SJCRH30 (cell line): ENCODE data around the gene NHLRC4. TPM values are rescaled to one million over a fixed set of nuclear protein-coding genes. Genes with fewer than 3 reads are reported as not detected.
A peak's percentile ranks its signal among the peaks of the same experiment; 100 is the strongest.

Experiments used
- DNase-seq, 2 experiments: peaks; one replicate each; pipeline ENCODE4 v3.0.0-alpha.2; 2015 to 2020
- H3K27ac ChIP-seq: fragments of 250-450 bp; sonication (Bioruptor Pico); 2 replicates; pipeline ENCODE4 v1.5.1; 2020; ENCODE audit warnings: mild to moderate bottlenecking, moderate library complexity
- H3K27me3 ChIP-seq: fragments of 250-450 bp; sonication (Bioruptor Pico); 2 replicates; pipeline ENCODE4 v1.5.1; 2020; ENCODE audit warnings: mild to moderate bottlenecking, moderate library complexity
- H3K36me3 ChIP-seq: fragments of 250-450 bp; sonication (Bioruptor Pico); 2 replicates; pipeline ENCODE4 v1.5.1; 2020; ENCODE audit warnings: mild to moderate bottlenecking, moderate library complexity
- H3K4me1 ChIP-seq: fragments of 250-450 bp; sonication (Bioruptor Pico); 2 replicates; pipeline ENCODE4 v1.5.1; 2020; ENCODE audit warnings: mild to moderate bottlenecking, moderate library complexity
- H3K4me3 ChIP-seq: fragments of 250-450 bp; sonication (Bioruptor Pico); 2 replicates; pipeline ENCODE4 v1.5.1; 2020; ENCODE audit warnings: mild to moderate bottlenecking, moderate library complexity
- H3K9me3 ChIP-seq: fragments of 250-450 bp; sonication (Bioruptor Pico); replicated peaks from 2 replicates; pipeline ENCODE4 v1.5.1; 2020; ENCODE audit warnings: mild to moderate bottlenecking, moderate library complexity
- total RNA-seq: library from RNA; depleted of rRNA; stranded (reverse); fragments of >200 nt; shearing (Covaris generic); gene quantifications from 2 replicates; pipeline ENCODE4 v1.2.3, GENCODE V29; 2014

The NHLRC4 gene
- total RNA-seq, 1 experiment from 2014 or later = 0.08 TPM

DNA sequence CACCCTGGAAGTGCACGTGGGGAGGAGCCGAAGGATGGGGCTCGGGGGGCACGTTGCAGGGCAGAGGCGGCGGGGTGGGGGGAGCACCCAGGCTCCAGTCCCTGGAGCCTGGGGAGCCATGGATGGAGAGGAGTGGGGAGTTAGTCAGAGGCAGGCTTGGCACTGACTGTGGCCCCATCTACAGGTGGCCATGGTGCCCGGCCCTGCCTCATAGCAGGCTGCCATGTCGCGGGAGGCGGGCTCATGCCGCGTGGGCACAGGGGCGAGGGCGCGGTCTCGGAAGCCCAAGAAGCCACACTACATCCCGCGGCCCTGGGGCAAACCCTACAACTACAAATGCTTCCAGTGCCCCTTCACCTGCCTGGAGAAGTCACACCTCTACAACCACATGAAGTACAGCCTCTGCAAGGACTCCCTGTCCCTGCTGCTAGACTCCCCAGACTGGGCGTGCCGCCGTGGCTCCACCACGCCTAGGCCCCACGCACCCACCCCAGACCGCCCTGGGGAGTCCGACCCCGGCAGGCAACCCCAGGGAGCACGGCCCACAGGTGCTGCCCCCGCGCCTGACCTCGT lies 3.6 kb upstream of the NHLRC4 start:
- Histone ChIP-seq H3K27ac (no peak overlapping the region), H3K27me3 (peaks cover 58% of the 10 kb centered on the region), H3K36me3 (no peaks in the 10 kb centered on the region), H3K4me3 (no peak overlapping the region), H3K9me3 (no peaks in the 10 kb centered on the region), H3K4me1 (peaks cover 29% of the 10 kb centered on the region)
- DNase-seq = no peak

- Histone ChIP-seq H3K27ac (no peak overlapping the region), H3K9me3 (no peaks in the 10 kb centered on the region), H3K4me3 (peak overlapping the region; percentile 9; the same call in 1 of the 2 replicates), H3K27me3 (peaks cover 43% of the 10 kb centered on the region), H3K4me1 (peaks cover 34% of the 10 kb centered on the region), H3K36me3 (no peaks in the 10 kb centered on the region)
- DNase-seq = peak in 1 of 2 experiments; percentile 40
Observed at GRCh38 chr16:564690-565418, 2.0 kb upstream of the NHLRC4 start.

DNA sequence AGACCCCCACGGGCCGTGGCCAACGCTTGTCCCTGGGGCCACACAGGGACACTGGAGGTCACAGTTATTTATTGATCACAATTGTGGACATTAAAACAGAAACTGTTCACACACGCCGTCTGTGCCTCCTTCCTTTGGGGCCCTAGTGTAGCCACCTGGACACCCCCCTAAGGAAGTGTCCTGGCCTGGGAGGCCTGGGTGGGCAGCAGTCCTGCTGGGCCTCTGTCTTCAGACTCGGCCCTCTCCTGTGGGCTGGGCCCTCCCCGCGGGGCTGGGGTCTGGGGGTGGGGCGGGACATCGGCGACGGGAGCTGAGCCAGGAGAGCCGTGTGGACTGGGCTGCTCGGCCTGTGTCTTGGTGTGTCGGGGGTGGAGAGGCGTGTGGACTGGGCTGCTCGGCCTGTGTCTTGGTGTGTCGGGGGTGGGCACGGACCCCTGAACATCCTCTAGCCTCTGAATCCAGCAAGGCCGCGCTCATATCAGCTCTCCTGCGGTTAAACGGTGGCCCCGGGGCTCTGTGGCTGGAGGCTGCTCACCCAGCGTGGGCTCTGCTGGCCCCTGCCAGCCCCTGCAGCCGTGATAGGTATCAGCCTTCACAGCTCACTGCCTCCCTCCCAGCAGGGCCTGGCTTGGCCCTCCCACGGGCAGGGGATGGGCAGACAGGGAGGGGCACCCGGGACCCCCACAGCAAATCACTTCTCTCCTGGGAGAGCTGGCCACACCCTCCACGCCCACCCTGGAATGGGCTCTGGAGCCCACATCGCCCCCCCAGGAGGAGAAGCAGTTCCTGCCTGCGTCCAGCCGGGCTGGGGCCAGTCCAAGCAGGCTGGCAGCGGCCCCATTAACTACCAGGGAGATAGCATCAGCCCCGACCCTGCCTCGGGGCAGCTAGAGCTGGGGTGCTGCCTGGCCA lies 1.1 kb upstream of the NHLRC4 start:
- peaks cover 34% of the 10 kb centered on the region for H3K4me1 ChIP-seq
- peak overlapping the region; percentile 9; the same call in 1 of the 2 replicates for H3K4me3 ChIP-seq
- no peak overlapping the region for H3K27ac ChIP-seq
- peak in 1 of 2 experiments; percentile 43 for DNase-seq
- peaks cover 43% of the 10 kb centered on the region for H3K27me3 ChIP-seq
- H3K9me3 ChIP-seq = no peaks in the 10 kb centered on the region
- H3K36me3 ChIP-seq = no peaks in the 10 kb centered on the region

GRCh38 chr16:567373-568256 lies 810 bp downstream of the NHLRC4 start:
- DNase-seq = no peak
- H3K4me3 ChIP-seq = no peak overlapping the region
- peaks cover 38% of the 10 kb centered on the region for H3K4me1 ChIP-seq
- no peaks in the 10 kb centered on the region for H3K36me3 ChIP-seq
- H3K27me3 ChIP-seq = peaks cover 27% of the 10 kb centered on the region
- H3K27ac ChIP-seq = no peak overlapping the region
- no peaks in the 10 kb centered on the region for H3K9me3 ChIP-seq

DNA sequence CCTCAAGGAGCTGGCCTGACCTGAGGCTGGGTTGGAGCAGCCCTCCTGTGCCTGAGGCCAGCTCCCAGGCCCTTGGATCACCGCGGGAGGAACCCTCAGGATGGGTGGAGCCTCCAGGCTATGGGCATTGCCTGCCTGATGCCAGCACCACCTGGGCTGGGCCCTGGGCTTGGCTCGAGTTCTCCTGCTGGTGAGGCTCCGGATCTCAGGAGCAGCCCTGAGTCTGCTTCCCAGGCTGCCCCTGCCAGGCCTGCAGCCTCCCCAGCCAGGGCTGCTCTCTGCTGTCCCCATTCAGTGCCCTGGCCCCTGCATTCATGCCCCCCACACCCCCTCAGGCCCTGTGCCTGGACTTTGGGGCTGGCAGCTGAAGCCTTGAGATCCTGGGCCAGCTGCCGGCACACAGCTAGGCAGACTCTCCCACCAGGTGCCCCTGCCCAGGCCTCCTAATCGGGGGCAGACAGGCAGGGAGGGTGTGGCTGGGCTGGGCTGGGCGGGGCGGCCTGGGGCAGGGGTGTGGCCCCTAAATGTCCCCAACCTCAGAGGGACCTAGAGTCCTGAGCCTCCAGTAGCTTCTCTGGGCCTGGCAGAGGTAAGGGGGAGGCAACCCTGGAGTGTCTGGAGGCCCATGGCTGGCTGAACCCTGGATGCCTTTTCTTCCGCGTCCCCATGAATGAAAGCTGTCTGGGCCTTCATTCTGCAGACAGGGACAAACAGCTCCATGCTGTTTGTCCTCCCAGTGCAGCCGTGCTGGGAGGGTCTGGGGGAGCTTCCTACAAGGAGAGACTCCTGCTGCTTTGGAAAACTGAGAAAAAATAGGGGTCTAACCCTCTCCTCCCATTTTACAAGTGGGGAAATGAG lies 1.8 kb downstream of the NHLRC4 start:
- peaks cover 20% of the 10 kb centered on the region for H3K27me3 ChIP-seq
- DNase-seq = no peak
- no peak overlapping the region for H3K27ac ChIP-seq
- no peaks in the 10 kb centered on the region for H3K9me3 ChIP-seq
- H3K36me3 ChIP-seq = no peaks in the 10 kb centered on the region
- peaks cover 35% of the 10 kb centered on the region for H3K4me1 ChIP-seq
- peak overlapping the region; percentile 74 for H3K4me3 ChIP-seq

GRCh38 chr16:569445-570254 lies 2.8 kb downstream of the NHLRC4 start, which contains the start of gene PIGQ:
PIGQ (plus strand) TSS chr16:569968; CDS start chr16:574075, 4,107 bp downstream.
- peak within 1 kb of the TSS; percentile 74 for H3K4me3 ChIP-seq
- peak; percentile 79 to 81 for DNase-seq

DNA sequence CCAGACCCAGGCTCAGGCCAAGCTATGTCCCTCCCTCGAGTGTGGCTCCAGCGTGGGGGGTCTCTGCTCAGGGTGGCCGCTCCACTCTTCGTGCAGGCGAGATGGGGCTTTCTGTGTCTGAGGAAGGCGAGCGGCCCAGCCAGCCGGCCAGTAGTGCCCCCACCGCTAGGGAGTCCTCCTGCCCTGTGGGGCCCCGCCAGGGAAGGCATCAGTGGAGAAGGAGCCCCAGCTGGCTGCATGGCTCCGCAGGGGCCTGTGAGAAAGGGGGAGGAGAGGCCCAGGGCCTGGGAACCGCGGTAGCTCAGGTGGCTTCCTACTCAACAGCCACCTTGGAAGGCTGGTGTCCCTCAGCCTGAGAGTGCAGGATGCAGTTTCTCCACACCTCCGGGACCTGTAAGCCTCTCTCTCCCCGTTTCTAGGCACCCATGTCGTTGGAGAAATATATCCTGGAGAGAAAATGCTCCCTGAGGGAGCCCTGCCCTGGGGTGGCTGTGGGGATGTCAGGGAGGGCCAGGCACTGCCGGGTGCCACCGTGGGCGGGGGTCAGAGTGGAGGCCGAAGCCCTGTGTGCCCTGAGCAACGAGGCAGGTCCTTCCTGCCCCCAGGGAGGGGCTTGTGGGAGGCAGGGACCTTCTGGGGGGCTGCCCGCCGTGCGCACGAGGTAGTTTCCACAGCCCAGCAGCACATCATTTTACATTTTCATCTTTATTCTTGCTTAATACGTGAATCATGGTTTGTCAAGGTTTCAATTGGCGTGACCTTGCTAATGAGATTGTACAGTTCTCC lies 6.3 kb downstream of the NHLRC4 start:
- peaks cover 10% of the 10 kb centered on the region; the same call in 1 of the 2 replicates for H3K4me1 ChIP-seq
- H3K9me3 ChIP-seq = no peaks in the 10 kb centered on the region
- no peaks in the 10 kb centered on the region for H3K36me3 ChIP-seq
- no peak for DNase-seq
- H3K4me3 ChIP-seq = no peak overlapping the region
- H3K27me3 ChIP-seq = no peaks in the 10 kb centered on the region
- H3K27ac ChIP-seq = no peak overlapping the region

More at GRCh38 chr16:569445-570254, 2.8 kb downstream of the NHLRC4 start, which contains the start of gene PIGQ:
- Histone ChIP-seq H3K9me3 (no peaks in the 10 kb centered on the region), H3K4me1 (peaks cover 32% of the 10 kb centered on the region), H3K27ac (peak within 1 kb of the TSS; percentile 52), H3K27me3 (peaks cover 15% of the 10 kb centered on the region), H3K36me3 (no peaks in the 10 kb centered on the region)

DNA sequence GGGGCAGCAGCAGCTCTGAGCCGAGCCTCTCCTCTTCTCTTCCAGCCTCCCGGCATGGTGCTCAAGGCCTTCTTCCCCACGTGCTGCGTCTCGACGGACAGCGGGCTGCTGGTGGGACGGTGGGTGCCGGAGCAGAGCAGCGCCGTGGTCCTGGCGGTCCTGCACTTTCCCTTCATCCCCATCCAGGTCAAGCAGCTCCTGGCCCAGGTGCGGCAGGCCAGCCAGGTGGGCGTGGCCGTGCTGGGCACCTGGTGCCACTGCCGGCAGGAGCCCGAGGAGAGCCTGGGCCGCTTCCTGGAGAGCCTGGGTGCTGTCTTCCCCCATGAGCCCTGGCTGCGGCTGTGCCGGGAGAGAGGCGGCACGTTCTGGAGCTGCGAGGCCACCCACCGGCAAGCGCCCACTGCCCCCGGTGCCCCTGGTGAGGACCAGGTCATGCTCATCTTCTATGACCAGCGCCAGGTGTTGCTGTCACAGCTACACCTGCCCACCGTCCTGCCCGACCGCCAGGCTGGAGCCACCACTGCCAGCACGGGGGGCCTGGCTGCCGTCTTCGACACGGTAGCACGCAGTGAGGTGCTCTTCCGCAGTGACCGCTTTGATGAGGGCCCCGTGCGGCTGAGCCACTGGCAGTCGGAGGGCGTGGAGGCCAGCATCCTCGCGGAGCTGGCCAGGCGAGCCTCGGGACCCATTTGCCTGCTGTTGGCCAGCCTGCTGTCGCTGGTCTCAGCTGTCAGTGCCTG lies 7.4 kb downstream of the NHLRC4 start:
- H3K9me3 ChIP-seq = no peaks in the 10 kb centered on the region
- H3K27me3 ChIP-seq = no peaks in the 10 kb centered on the region
- no peak for DNase-seq
- H3K4me3 ChIP-seq = no peak overlapping the region
- H3K4me1 ChIP-seq = peaks cover 6% of the 10 kb centered on the region; the same call in 1 of the 2 replicates
- H3K27ac ChIP-seq = no peak overlapping the region
- H3K36me3 ChIP-seq = no peaks in the 10 kb centered on the region

GRCh38 chr16:575354-576196 lies 8.8 kb downstream of the NHLRC4 start:
- Histone ChIP-seq H3K27me3 (no peaks in the 10 kb centered on the region), H3K4me1 (peaks cover 5% of the 10 kb centered on the region; the same call in 1 of the 2 replicates), H3K27ac (no peak overlapping the region), H3K9me3 (no peaks in the 10 kb centered on the region), H3K4me3 (no peak overlapping the region), H3K36me3 (no peaks in the 10 kb centered on the region)
- no peak for DNase-seq

- H3K36me3 ChIP-seq = no peaks in the 10 kb centered on the region
- H3K27ac ChIP-seq = no peak overlapping the region
- no peak overlapping the region for H3K4me3 ChIP-seq
- H3K4me1 ChIP-seq = peaks cover 5% of the 10 kb centered on the region; the same call in 1 of the 2 replicates
- H3K27me3 ChIP-seq = no peaks in the 10 kb centered on the region
- DNase-seq = no peak
- no peaks in the 10 kb centered on the region for H3K9me3 ChIP-seq
Observed at GRCh38 chr16:576197-576822, 9.5 kb downstream of the NHLRC4 start.
